ENCODE measurements around the gene PNMA6F. TPM values are rescaled to one million over a fixed set of nuclear protein-coding genes. Genes with fewer than 3 reads are reported as not detected.

The PNMA6F gene
- total RNA-seq, 1 experiment from 2014 or later, result not detected

DNA sequence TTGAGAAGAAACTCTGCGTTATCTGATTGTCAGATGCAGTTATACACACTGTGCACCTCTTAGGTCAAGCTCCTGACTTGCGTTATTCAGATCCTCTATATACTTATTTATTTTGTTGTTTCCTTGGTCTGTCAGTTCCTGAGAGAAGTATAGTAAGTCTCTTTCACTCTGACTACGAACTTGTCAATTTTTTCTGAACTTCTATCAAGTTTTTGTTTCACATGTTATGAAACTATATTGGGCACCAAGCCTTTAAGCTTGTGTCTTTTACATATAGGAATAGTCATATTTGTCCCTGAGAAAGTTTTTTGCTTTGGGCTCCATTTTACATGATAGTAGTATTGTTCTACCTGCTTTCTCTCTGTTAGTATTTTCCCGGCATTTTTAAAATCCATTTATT, 44.1 kb upstream of the PNMA6F start:
- CTCF ChIA-PET, result no interaction called here
- H3K9me3 ChIP-seq (ENCODE audit: low read length), result no peaks in the 10 kb centered on the region
- no peaks in the 10 kb centered on the region for H4K20me1 ChIP-seq (ENCODE audit: low read length)
- no peaks in the 10 kb centered on the region for H3K36me3 ChIP-seq (ENCODE audit: low read depth, low read length)
- POLR2A ChIA-PET (ENCODE audit: unreplicated experiment), result no interaction called here
- H2AFZ ChIP-seq (ENCODE audit: low read length), result no peak overlapping the region
- no peaks in the 10 kb centered on the region for H3K79me2 ChIP-seq (ENCODE audit: low read length)
- H3K27me3 ChIP-seq (ENCODE audit: low read length), result peaks cover 43% of the 10 kb centered on the region
- DNase-seq, result no peak
- H3K4me1 ChIP-seq (ENCODE audit: insufficient read depth, low read length), result no peaks in the 10 kb centered on the region
- no peak for ATAC-seq
- no peak overlapping the region for H3K9ac ChIP-seq (ENCODE audit: low read length)
- H3K9me2 ChIP-seq (replicated peaks; ENCODE audit: low read length), result no peaks in the 10 kb centered on the region
- no peak overlapping the region for H3K4me2 ChIP-seq (ENCODE audit: low read length)
- no peak overlapping the region for H3K27ac ChIP-seq (ENCODE audit: low read length)
- no peaks in the 10 kb centered on the region for H3F3A ChIP-seq (ENCODE audit: low read length, unreplicated experiment)
- H3K4me3 ChIP-seq (ENCODE audit: low read length), result no peak overlapping the region
- no TSS peak for BruUV-seq (replicated peaks)
- TF ChIP-seq EZH2 (IDR thresholded peaks at IDR 0.05; ENCODE audit: low read length, unreplicated experiment), result no peak
- no peak for TF ChIP-seq EZH2phosphoT487 (IDR thresholded peaks at IDR 0.05; ENCODE audit: borderline replicate concordance, low read length)
- intact Hi-C loops (cut with micrococcal nuclease), result no loop called here

DNA sequence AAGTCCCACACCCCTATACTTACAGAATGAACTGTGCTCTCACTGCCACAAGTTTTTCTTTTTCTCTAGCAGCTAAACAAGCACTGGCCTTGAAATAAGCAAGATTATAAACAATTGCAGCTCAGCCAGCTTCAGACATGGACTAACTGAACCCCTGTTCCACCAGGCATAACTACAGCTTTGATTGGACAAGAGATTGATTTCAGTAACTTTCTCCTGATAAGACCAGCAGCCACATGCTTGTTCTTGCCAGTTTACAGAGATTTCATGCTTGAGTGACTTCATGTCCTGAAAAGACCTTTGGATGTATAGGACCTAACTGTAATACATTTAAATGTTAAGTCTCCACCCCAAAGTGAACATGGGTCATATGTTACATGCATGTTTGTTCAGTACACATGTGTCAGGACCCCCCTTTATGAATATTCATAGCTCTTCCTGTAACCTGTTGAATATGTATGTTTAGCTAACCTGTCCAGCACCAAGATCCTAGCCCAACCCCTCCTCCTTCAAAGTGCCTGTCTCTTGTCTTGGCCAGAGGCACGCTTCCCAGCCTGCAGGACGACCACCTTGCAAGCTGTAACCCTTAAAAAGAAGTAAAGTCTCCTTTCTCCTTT, 40.3 kb upstream of the PNMA6F start:
- no peaks in the 10 kb centered on the region for H3K9me3 ChIP-seq (ENCODE audit: low read length)
- ChIA-PET POLR2A (ENCODE audit: unreplicated experiment) (no interaction called here), CTCF (no interaction called here)
- H3K36me3 ChIP-seq (ENCODE audit: low read depth, low read length), result no peaks in the 10 kb centered on the region
- H3K9ac ChIP-seq (ENCODE audit: low read length), result no peak overlapping the region
- no peak for ATAC-seq
- H3K4me2 ChIP-seq (ENCODE audit: low read length), result no peak overlapping the region
- H3F3A ChIP-seq (ENCODE audit: low read length, unreplicated experiment), result no peaks in the 10 kb centered on the region
- H3K4me3 ChIP-seq (ENCODE audit: low read length), result no peak overlapping the region
- no peaks in the 10 kb centered on the region for H3K79me2 ChIP-seq (ENCODE audit: low read length)
- peaks cover 29% of the 10 kb centered on the region for H3K27me3 ChIP-seq (ENCODE audit: low read length)
- no peak overlapping the region for H2AFZ ChIP-seq (ENCODE audit: low read length)
- H3K4me1 ChIP-seq (ENCODE audit: insufficient read depth, low read length), result no peaks in the 10 kb centered on the region
- H3K9me2 ChIP-seq (replicated peaks; ENCODE audit: low read length), result no peaks in the 10 kb centered on the region
- no TSS peak for BruUV-seq (replicated peaks)
- TF ChIP-seq, protein P1, sequence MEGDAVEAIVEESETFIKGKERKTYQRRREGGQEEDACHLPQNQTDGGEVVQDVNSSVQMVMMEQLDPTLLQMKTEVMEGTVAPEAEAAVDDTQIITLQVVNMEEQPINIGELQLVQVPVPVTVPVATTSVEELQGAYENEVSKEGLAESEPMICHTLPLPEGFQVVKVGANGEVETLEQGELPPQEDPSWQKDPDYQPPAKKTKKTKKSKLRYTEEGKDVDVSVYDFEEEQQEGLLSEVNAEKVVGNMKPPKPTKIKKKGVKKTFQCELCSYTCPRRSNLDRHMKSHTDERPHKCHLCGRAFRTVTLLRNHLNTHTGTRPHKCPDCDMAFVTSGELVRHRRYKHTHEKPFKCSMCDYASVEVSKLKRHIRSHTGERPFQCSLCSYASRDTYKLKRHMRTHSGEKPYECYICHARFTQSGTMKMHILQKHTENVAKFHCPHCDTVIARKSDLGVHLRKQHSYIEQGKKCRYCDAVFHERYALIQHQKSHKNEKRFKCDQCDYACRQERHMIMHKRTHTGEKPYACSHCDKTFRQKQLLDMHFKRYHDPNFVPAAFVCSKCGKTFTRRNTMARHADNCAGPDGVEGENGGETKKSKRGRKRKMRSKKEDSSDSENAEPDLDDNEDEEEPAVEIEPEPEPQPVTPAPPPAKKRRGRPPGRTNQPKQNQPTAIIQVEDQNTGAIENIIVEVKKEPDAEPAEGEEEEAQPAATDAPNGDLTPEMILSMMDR (conservative IDR thresholded peaks at IDR 0.05; ENCODE audit: low read depth, low read length), result no peak
- no peak for TF ChIP-seq EZH2phosphoT487 (IDR thresholded peaks at IDR 0.05; ENCODE audit: borderline replicate concordance, low read length)
- no peak for TF ChIP-seq EZH2 (IDR thresholded peaks at IDR 0.05; ENCODE audit: low read length, unreplicated experiment)
- DNase-seq, result no peak
- intact Hi-C loops (cut with micrococcal nuclease), result no loop called here
- no peaks in the 10 kb centered on the region for H4K20me1 ChIP-seq (ENCODE audit: low read length)
- no peak overlapping the region for H3K27ac ChIP-seq (ENCODE audit: low read length)

DNA sequence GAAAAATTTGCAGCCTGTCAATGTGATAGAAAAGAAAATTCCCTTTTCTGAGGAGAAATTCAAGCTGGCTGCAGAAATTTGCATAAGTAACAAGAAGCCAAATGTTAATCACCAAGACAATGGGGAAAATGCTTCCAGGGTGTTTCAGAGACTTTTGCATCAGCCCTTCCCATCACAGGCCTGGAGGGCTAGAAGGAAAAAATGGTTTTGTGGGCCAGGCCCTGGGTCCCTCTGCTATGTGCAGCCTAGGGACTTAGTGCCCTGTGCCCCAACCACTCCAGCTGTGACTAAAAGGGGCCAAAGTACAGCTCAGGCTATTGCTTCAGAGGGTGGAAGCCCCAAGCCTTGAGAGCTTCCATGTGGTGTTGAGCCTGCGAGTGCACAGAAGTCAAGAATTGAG, 36.3 kb upstream of the PNMA6F start:
- intact Hi-C loops (cut with micrococcal nuclease), result no loop called here
- Histone ChIP-seq H3K9ac (ENCODE audit: low read length) (no peak overlapping the region), H3K27me3 (ENCODE audit: low read length) (no peaks in the 10 kb centered on the region), H4K20me1 (ENCODE audit: low read length) (no peaks in the 10 kb centered on the region), H2AFZ (ENCODE audit: low read length) (no peak overlapping the region), H3K4me1 (ENCODE audit: insufficient read depth, low read length) (no peaks in the 10 kb centered on the region), H3K27ac (ENCODE audit: low read length) (no peak overlapping the region), H3K4me3 (ENCODE audit: low read length) (no peak overlapping the region), H3K9me2 (replicated peaks; ENCODE audit: low read length) (no peaks in the 10 kb centered on the region), H3K36me3 (ENCODE audit: low read depth, low read length) (no peaks in the 10 kb centered on the region), H3K9me3 (ENCODE audit: low read length) (no peaks in the 10 kb centered on the region), H3F3A (ENCODE audit: low read length, unreplicated experiment) (no peaks in the 10 kb centered on the region), H3K79me2 (ENCODE audit: low read length) (no peaks in the 10 kb centered on the region), H3K4me2 (ENCODE audit: low read length) (no peak overlapping the region)
- TF ChIP-seq EZH2phosphoT487 (IDR thresholded peaks at IDR 0.05; ENCODE audit: borderline replicate concordance, low read length), result no peak
- TF ChIP-seq EZH2 (IDR thresholded peaks at IDR 0.05; ENCODE audit: low read length, unreplicated experiment), result no peak
- TF ChIP-seq, protein P1 (conservative IDR thresholded peaks at IDR 0.05; ENCODE audit: low read depth, low read length), result no peak
- ChIA-PET CTCF (no interaction called here), POLR2A (ENCODE audit: unreplicated experiment) (no interaction called here)
- no TSS peak for BruUV-seq (replicated peaks)
- ATAC-seq (no peak), DNase-seq (no peak)

Measured in PC-3 (cell line).